ENCODE measurements around the gene KRT7.

The KRT7 gene

GRCh38 chr12:52218001-52218400, 15.0 kb upstream of the KRT7 start:
- H3K4me1 Mint-ChIP-seq = peaks cover 3% of the 10 kb centered on the region

GRCh38 chr12:52220477-52220876, 12.6 kb upstream of the KRT7 start:
- no peak overlapping the region for H3K4me3 Mint-ChIP-seq
- H3K9me3 Mint-ChIP-seq = no peaks in the 10 kb centered on the region
- peaks cover 55% of the 10 kb centered on the region for H3K27me3 Mint-ChIP-seq (ENCODE audit: low read depth, poor library complexity)
- H3K4me1 Mint-ChIP-seq = peaks cover 1% of the 10 kb centered on the region
- TF ChIP-seq CTCF (IDR thresholded peaks at IDR 0.05) = no peak
- no peaks in the 10 kb centered on the region for H3K36me3 Mint-ChIP-seq (ENCODE audit: low read depth)
- no peak for DNase-seq
- H3K27ac Mint-ChIP-seq = no peak overlapping the region

More at GRCh38 chr12:52218001-52218400, 15.0 kb upstream of the KRT7 start:
- H3K36me3 Mint-ChIP-seq (ENCODE audit: low read depth) = no peaks in the 10 kb centered on the region
- no peak for TF ChIP-seq CTCF (IDR thresholded peaks at IDR 0.05)
- H3K27ac Mint-ChIP-seq = no peak overlapping the region
- no peaks in the 10 kb centered on the region for H3K9me3 Mint-ChIP-seq
- H3K4me3 Mint-ChIP-seq = no peak overlapping the region
- no peak for DNase-seq
- H3K27me3 Mint-ChIP-seq (ENCODE audit: low read depth, poor library complexity) = peaks cover 40% of the 10 kb centered on the region

GRCh38 chr12:52221070-52221781, 11.8 kb upstream of the KRT7 start:
- Mint-ChIP-seq H3K9me3 (no peaks in the 10 kb centered on the region), H3K27ac (no peak overlapping the region)

GRCh38 chr12:52221912-52222457, 11.1 kb upstream of the KRT7 start:
- H3K4me1 Mint-ChIP-seq = no peaks in the 10 kb centered on the region
- no peak overlapping the region for H3K27ac Mint-ChIP-seq
- H3K27me3 Mint-ChIP-seq (ENCODE audit: low read depth, poor library complexity) = peaks cover 52% of the 10 kb centered on the region
- peak; percentile 78 for DNase-seq
- no peak overlapping the region for H3K4me3 Mint-ChIP-seq
- H3K9me3 Mint-ChIP-seq = no peaks in the 10 kb centered on the region
- no peaks in the 10 kb centered on the region for H3K36me3 Mint-ChIP-seq (ENCODE audit: low read depth)
- peak; percentile 62 for TF ChIP-seq CTCF (IDR thresholded peaks at IDR 0.05)

More at GRCh38 chr12:52221070-52221781, 11.8 kb upstream of the KRT7 start:
- Mint-ChIP-seq H3K36me3 (ENCODE audit: low read depth) (no peaks in the 10 kb centered on the region), H3K27me3 (ENCODE audit: low read depth, poor library complexity) (peaks cover 54% of the 10 kb centered on the region), H3K4me3 (no peak overlapping the region), H3K4me1 (no peaks in the 10 kb centered on the region)
- DNase-seq = no peak
- no peak for TF ChIP-seq CTCF (IDR thresholded peaks at IDR 0.05)

GRCh38 chr12:52222692-52223091, 10.4 kb upstream of the KRT7 start:
- Mint-ChIP-seq H3K4me1 (no peaks in the 10 kb centered on the region), H3K9me3 (no peaks in the 10 kb centered on the region), H3K36me3 (ENCODE audit: low read depth) (no peaks in the 10 kb centered on the region), H3K4me3 (no peak overlapping the region), H3K27ac (no peak overlapping the region), H3K27me3 (ENCODE audit: low read depth, poor library complexity) (peaks cover 57% of the 10 kb centered on the region)
- TF ChIP-seq CTCF (IDR thresholded peaks at IDR 0.05) = no peak
- DNase-seq = no peak
